Fibroblast of skin of left quadriceps (primary cell): ENCODE results near the gene OGG1.
"Not testable (repeated sequence)": the region's sequence is repeated elsewhere in the genome, so short reads cannot be mapped to it uniquely, and the experiment has no call there.

Source experiments
- DNase-seq, 2 experiments: peaks; one replicate each; pipeline ENCODE4 v3.0.0-alpha.2; 2013; ENCODE audit warnings: low read depth in 2 of 2

The OGG1 gene

GRCh38 chr3:9762871-9763270, 13.1 kb downstream of the OGG1 start:
- DNase-seq, result no peak

- DNase-seq, result no peak
Observed at GRCh38 chr3:9765865-9766264, 16.1 kb downstream of the OGG1 start.

- DNase-seq, result no peak
Observed at GRCh38 chr3:9767418-9767817, 17.7 kb downstream of the OGG1 start.

- DNase-seq, result no peak
Observed at GRCh38 chr3:9768141-9768775, 18.5 kb downstream of the OGG1 start.

- no peak for DNase-seq
Observed at GRCh38 chr3:9769012-9769411, 19.3 kb downstream of the OGG1 start.

- DNase-seq, result peak; percentile 28 to 33
Observed at GRCh38 chr3:9769426-9770275, 19.9 kb downstream of the OGG1 start, which contains the start of gene CAMK1. CAMK1 (minus strand) TSS chr3:9769947; CDS start chr3:9767749, 2,198 bp downstream.

GRCh38 chr3:9770276-9770812, 20.6 kb downstream of the OGG1 start:
- DNase-seq, result no peak

- not testable (repeated sequence) for DNase-seq
Observed at GRCh38 chr3:9771007-9771406, 21.3 kb downstream of the OGG1 start.

- DNase-seq, result no peak
Observed at GRCh38 chr3:9776896-9777693, 27.3 kb downstream of the OGG1 start.

- DNase-seq, result no peak
Observed at GRCh38 chr3:9777694-9778021, 27.9 kb downstream of the OGG1 start.

GRCh38 chr3:9778143-9779074, 28.7 kb downstream of the OGG1 start:
- DNase-seq, result no peak

- DNase-seq, result no peak
Observed at GRCh38 chr3:9779075-9779593, 29.4 kb downstream of the OGG1 start.

- DNase-seq, result no peak
Observed at GRCh38 chr3:9779721-9780457, 30.1 kb downstream of the OGG1 start.

- no peak for DNase-seq
Observed at GRCh38 chr3:9780458-9780812, 30.7 kb downstream of the OGG1 start.

GRCh38 chr3:9780910-9781309, 31.2 kb downstream of the OGG1 start:
- no peak for DNase-seq

GRCh38 chr3:9781551-9781950, 31.8 kb downstream of the OGG1 start:
- DNase-seq, result no peak

GRCh38 chr3:9781978-9782603, 32.3 kb downstream of the OGG1 start:
- no peak for DNase-seq

- DNase-seq, result no peak
Observed at GRCh38 chr3:9782770-9783169, 33.0 kb downstream of the OGG1 start.

GRCh38 chr3:9783954-9784353, 34.2 kb downstream of the OGG1 start:
- no peak for DNase-seq

- DNase-seq, result no peak
Observed at GRCh38 chr3:9784965-9785364, 35.2 kb downstream of the OGG1 start.
